HepG2 (cell line): ENCODE data around the gene TTC39C. TPM values are rescaled to one million over a fixed set of nuclear protein-coding genes. Genes with fewer than 3 reads are reported as not detected.

Source experiments
- ATAC-seq: fragments of 200-7000 bp; cut with Tn5 transposase; 3 replicates; pipeline ENCODE4 v1.9.1; 2020; ENCODE audit warnings: mild to moderate bottlenecking, moderate library complexity
- BruUV-seq: library from RNA; stranded (reverse); fragments of 400-500 nt; replicated peaks from 2 replicates; lab custom pipeline; 2021; lab: Mats Ljungman, UMichigan
- CTCF ChIA-PET: fragments of 300-600 bp; formaldehyde crosslinking; extraction: SDS; loops from one replicate; lab custom pipeline; 2021; ENCODE audit warnings: low total read pairs, inconsistent platforms, low intra/inter-chr PET ratio; lab: Yijun Ruan, JAX
- POLR2A ChIA-PET: fragments of 350-600 bp; sonication (Branson Sonifier 250); formaldehyde crosslinking; loops from one replicate; lab custom pipeline; 2020; ENCODE audit warnings: antibody characterized with exemption, inconsistent platforms; lab: Yijun Ruan, JAX
- DNase-seq: peaks from one replicate; pipeline ENCODE4 v3.0.0-alpha.2; 2015; ENCODE audit warnings: low spot score
- FAIRE-seq: peaks from 3 replicates; lab custom pipeline; 2011; peaks lifted over from hg19 to GRCh38; lab: Jason Lieb, UNC
- H2AFZ ChIP-seq: one replicate; pipeline ENCODE4 v1.6.1; 2011; ENCODE audit warnings: low read length, inconsistent platforms
- H3K27ac ChIP-seq: fragments of 300-600 bp; 3 replicates; pipeline ENCODE4 v1.8.0; 2011; ENCODE audit warnings: mixed run types, mild to moderate bottlenecking, mixed read lengths, low read length, inconsistent platforms; ENCODE audit not compliant: insufficient read depth; ENCODE audit errors: extremely low read length
- H3K27me3 ChIP-seq, 2 experiments: fragments of 200-600 bp in 1 of 2; 2 replicates in 1 of 2; 3 replicates in 1 of 2; pipeline versions ENCODE4 v1.6.0 to v1.8.0; 2011; ENCODE audit warnings: low read length in 2 of 2, mild to moderate bottlenecking in 2 of 2, moderate library complexity in 2 of 2, inconsistent platforms in 1 of 2; ENCODE audit not compliant: insufficient read depth in 2 of 2, control insufficient read depth in 1 of 2
- H3K36me3 ChIP-seq, 2 experiments: fragments of 200-600 bp in 1 of 2; replicated peaks in 1 of 2; 2 replicates in 1 of 2; 3 replicates in 1 of 2; pipeline versions ENCODE4 v1.5.1 to v1.8.0; 2011; ENCODE audit warnings: low read length in 2 of 2, inconsistent platforms in 1 of 2; ENCODE audit not compliant: insufficient read depth in 2 of 2, control insufficient read depth in 1 of 2
- H3K4me1 ChIP-seq: 2 replicates; pipeline ENCODE4 v1.5.1; 2012; ENCODE audit warnings: low read length, inconsistent platforms; ENCODE audit not compliant: insufficient read depth
- H3K4me2 ChIP-seq: 2 replicates; pipeline ENCODE4 v1.6.0; 2011; ENCODE audit warnings: low read depth, low read length, inconsistent platforms
- H3K4me3 ChIP-seq, 3 experiments: fragments of 200-600 bp in 1 of 3; sonication (generic), shearing (Covaris generic) in 1 of 3; replicated peaks in 1 of 3; 2 replicates each; pipeline ENCODE4 v1.5.1; 2011 to 2016; ENCODE audit warnings: low read length in 3 of 3, inconsistent platforms in 2 of 3, low read depth in 2 of 3, mild to moderate bottlenecking in 2 of 3, control low read depth in 1 of 3, mixed read lengths in 1 of 3; ENCODE audit not compliant: insufficient read depth in 1 of 3
- H3K79me2 ChIP-seq: one replicate; pipeline ENCODE4 v1.6.1; 2011; ENCODE audit warnings: low read length, inconsistent platforms; ENCODE audit not compliant: insufficient read depth
- H3K9ac ChIP-seq: 2 replicates; pipeline ENCODE4 v1.6.0; 2011; ENCODE audit warnings: mild to moderate bottlenecking, low read depth, low read length, inconsistent platforms; ENCODE audit not compliant: insufficient read depth
- H3K9me3 ChIP-seq: 2 replicates; pipeline ENCODE4 v1.5.1; 2012; ENCODE audit warnings: mild to moderate bottlenecking, low read length
- H4K20me1 ChIP-seq: 2 replicates; pipeline ENCODE4 v1.6.0; 2011; ENCODE audit warnings: inconsistent platforms, mild to moderate bottlenecking, low read length, moderate library complexity; ENCODE audit not compliant: insufficient read depth
- E2F5 ChIP-seq: sonication (generic); formaldehyde crosslinking; conservative IDR thresholded peaks from 2 replicates; pipeline ENCODE4 v1.4.0; 2020; ENCODE audit warnings: missing genetic modification reagents
- LRRFIP1 ChIP-seq: sonication (generic); formaldehyde crosslinking; conservative IDR thresholded peaks from 2 replicates; pipeline ENCODE4 v1.4.0; 2020; ENCODE audit warnings: missing genetic modification reagents
- MLXIP ChIP-seq: sonication (generic); formaldehyde crosslinking; IDR thresholded peaks from 2 replicates; pipeline ENCODE4 v1.9.0; 2021; ENCODE audit warnings: missing genetic modification reagents, borderline replicate concordance
- NR2F6 ChIP-seq, 2 experiments: IDR thresholded peaks; 2 replicates each; pipeline ENCODE4 v1.6.1; 2016; ENCODE audit warnings: antibody characterized with exemption in 1 of 2, mild to moderate bottlenecking in 1 of 2
- SIN3A ChIP-seq: IDR thresholded peaks from 2 replicates; pipeline ENCODE4 v1.6.1; 2011; ENCODE audit warnings: low read depth, mild to moderate bottlenecking, control low read depth, low read length, borderline replicate concordance
- SKI ChIP-seq: fragments of 450-650 bp; IDR thresholded peaks from one replicate; pipeline ENCODE4 v1.6.1; 2018; ENCODE audit warnings: mild to moderate bottlenecking; ENCODE audit not compliant: partially characterized antibody
- ZBTB2 ChIP-seq: sonication (generic); formaldehyde crosslinking; IDR thresholded peaks from 2 replicates; pipeline ENCODE4 v1.8.0; 2022; ENCODE audit warnings: low read depth, missing genetic modification reagents
- ZNF337 ChIP-seq: sonication (generic); formaldehyde crosslinking; IDR thresholded peaks from 2 replicates; pipeline ENCODE4 v1.5.1; 2020; ENCODE audit warnings: missing genetic modification reagents, low read depth, mild to moderate bottlenecking, borderline replicate concordance
- ZNF749 ChIP-seq: sonication (generic); formaldehyde crosslinking; IDR thresholded peaks from 2 replicates; pipeline ENCODE4 v1.8.0; 2022; ENCODE audit warnings: mild to moderate bottlenecking, missing genetic modification reagents, moderate library complexity, borderline replicate concordance
- ZNF75D ChIP-seq: sonication (generic); formaldehyde crosslinking; IDR thresholded peaks from 2 replicates; pipeline ENCODE4 v1.8.1; 2023; ENCODE audit warnings: missing genetic modification reagents, mild to moderate bottlenecking, borderline replicate concordance
- WGBS: methylation state at CpG from one replicate; pipeline ENCODE4 v1.1.6; 2017; ENCODE audit warnings: low lambda C conversion rate; 5-methylcytosine and 5-hydroxymethylcytosine counted together
- in situ Hi-C: cut with HindIII; loops from 2 replicates; pipeline ENCODE4 v1.10.0; 2017; ENCODE audit warnings: low pct_unique_long_range_greater_than_20kb; ENCODE audit not compliant: extremely low pct_ligation_motif_present
- intact Hi-C: fragments of 100-400 bp; cut with micrococcal nuclease; formaldehyde crosslinking; loops from one replicate; pipeline ENCODE4 v1.10.0; 2022; ENCODE audit not compliant: unreplicated experiment
- polyA plus RNA-seq, 8 experiments: library from polyadenylated mRNA; depleted of rRNA in 3 of 8; stranded (reverse) in 7 of 8; unstranded in 1 of 8; fragments of >200 nt; fragmentation: Illumina TruSeq in 4 of 8; extraction: Trizol in 4 of 8; gene quantifications; 2 replicates each; pipeline versions ENCODE4 v1.2.1 to v1.2.3, GENCODE V29; 2011 to 2016; ENCODE audit warnings: low read depth in 4 of 8, missing spikeins in 1 of 8, mixed read lengths in 1 of 8; ENCODE audit not compliant: insufficient read depth in 1 of 8
- total RNA-seq, 5 experiments: library from RNA; depleted of rRNA; stranded (reverse); fragments of >200 nt; fragmentation: Illumina TruSeq; extraction: Trizol; gene quantifications; 2 replicates each; pipeline ENCODE4 v1.2.3, GENCODE V29; 2016; ENCODE audit warnings: low read depth in 1 of 5

TTC39C gene
- total and polyA plus RNA-seq, 2 of the 13 experiments (the other 11 are each of a cell fraction or from before 2014, with no cell fraction given), result 19.1 to 25.9 TPM

- TF ChIP-seq ZNF75D (CRISPR knock-in tag), result no peak
- no peak for TF ChIP-seq LRRFIP1
- no peak for TF ChIP-seq E2F5 (CRISPR knock-in tag)
Observed at GRCh38 chr18:24115628-24116027, 101.1 kb downstream of the TTC39C start (continued).

GRCh38 chr18:24118750-24119577 is 104.4 kb downstream of the TTC39C start:
- H3K4me1 ChIP-seq, result peaks cover 24% of the 10 kb centered on the region
- no TSS peak for BruUV-seq
- 70% methylated on average over 8 of the region's 8 CpGs for WGBS
- H3K79me2 ChIP-seq, result no peaks in the 10 kb centered on the region
- ATAC-seq (peak; percentile 68), DNase-seq (peak; percentile 70), FAIRE-seq (peak; percentile 37)
- in situ Hi-C loops (loop anchor here (5.0 to 10.0 kb wide), 2 partner anchors 152 to 294 kb away; no protein-coding TSS in a partner anchor), intact Hi-C loops (loop anchor here (1.0 to 5.0 kb wide), 6 partner anchors 42 to 492 kb away; no protein-coding TSS in a partner anchor)
- H2AFZ ChIP-seq, result no peak overlapping the region
- no peak overlapping the region for H3K27ac ChIP-seq
- ChIA-PET POLR2A (no interaction called here), CTCF (interaction anchor here (1.0 to 2.0 kb wide), 3 partner anchors 156 to 307 kb away, joined by 3 to 11 read pairs (median 5); no protein-coding TSS in a partner anchor)
- no peak overlapping the region for H3K9ac ChIP-seq
- no peak overlapping the region for H3K4me2 ChIP-seq
- no peaks in the 10 kb centered on the region for H3K9me3 ChIP-seq
- no peaks in the 10 kb centered on the region for H4K20me1 ChIP-seq
- no peak overlapping the region for H3K4me3 ChIP-seq
- no peaks in the 10 kb centered on the region for H3K27me3 ChIP-seq
- H3K36me3 ChIP-seq, result peaks cover 0 to 6% of the 10 kb centered on the region in 2 experiments; a peak in 2 of 5 replicates
- TF ChIP-seq ZNF337 (no peak), MLXIP (CRISPR knock-in tag) (no peak), SIN3A (no peak), ZNF749 (CRISPR knock-in tag) (no peak), ZBTB2 (CRISPR knock-in tag) (no peak), SKI (no peak), NR2F6 (IDR thresholded peaks at IDR 0.05) (no peak), NR2F6 (CRISPR knock-in tag; IDR thresholded peaks at IDR 0.05) (no peak)
